Retina (tissue), 1 donor: ENCODE measurements around the gene CDH23.

ENCODE experiments used
- DNase-seq: peaks from one replicate; pipeline ENCODE4 v3.0.0-alpha.2; 2016

Gene CDH23

GRCh38 chr10:71696628-71697326 lies 300.1 kb downstream of the CDH23 start:
- DNase-seq = peak; percentile 72

DNA sequence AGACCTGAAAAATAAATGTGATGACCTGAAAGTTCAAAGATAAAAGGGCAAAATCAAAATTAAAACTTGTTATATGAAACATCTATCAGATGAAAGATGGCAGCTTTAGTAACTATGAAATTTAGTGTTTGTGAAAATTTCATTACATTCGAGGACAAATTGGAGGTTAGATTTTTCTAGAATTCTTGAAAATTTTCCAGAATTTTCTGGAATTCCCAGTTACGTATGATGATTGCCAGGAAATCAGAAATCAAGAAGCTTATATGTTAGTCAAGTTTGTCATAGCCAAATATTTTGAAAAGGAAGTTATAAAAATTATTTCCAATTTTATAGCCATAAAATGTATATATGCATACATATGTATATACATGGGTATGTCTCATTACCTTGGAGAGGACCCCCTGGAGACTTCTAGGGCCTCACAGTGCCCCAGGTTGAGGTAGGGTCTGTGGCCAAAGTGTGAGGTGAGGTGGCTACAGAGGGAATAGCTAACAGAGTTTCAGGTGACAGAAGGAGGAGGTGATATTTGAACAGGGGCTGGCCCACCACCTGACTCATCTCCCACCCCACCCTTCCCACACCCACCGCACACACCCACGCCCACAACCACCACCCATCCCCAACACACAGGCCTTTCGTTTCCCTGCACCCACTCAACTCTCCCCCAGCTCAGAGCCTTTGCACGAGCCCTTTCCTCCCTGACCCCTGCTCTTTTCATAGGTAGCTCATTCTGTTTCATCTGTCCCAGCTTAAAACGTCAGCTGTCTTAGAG lies 301.4 kb downstream of the CDH23 start:
- no peak for DNase-seq

DNA sequence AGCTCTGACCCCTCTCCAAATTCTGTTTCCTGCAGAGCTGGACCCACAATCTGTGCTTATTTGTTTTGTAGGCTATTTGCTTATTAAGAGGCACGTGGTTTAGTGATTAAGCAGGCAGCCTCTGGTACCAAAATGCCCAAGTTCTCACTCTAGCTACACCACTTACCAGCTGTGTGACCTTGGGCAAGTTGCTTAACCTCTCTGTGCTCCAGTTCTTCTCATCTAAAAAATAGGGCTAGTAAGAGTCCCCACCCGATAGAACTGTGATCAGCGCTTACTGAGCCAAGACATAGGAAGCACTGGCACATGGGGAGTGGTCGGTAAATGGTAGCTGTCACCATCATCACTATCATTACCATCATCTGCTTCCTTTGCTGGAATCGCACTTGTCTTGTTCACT lies 302.0 kb downstream of the CDH23 start:
- DNase-seq = no peak

DNA sequence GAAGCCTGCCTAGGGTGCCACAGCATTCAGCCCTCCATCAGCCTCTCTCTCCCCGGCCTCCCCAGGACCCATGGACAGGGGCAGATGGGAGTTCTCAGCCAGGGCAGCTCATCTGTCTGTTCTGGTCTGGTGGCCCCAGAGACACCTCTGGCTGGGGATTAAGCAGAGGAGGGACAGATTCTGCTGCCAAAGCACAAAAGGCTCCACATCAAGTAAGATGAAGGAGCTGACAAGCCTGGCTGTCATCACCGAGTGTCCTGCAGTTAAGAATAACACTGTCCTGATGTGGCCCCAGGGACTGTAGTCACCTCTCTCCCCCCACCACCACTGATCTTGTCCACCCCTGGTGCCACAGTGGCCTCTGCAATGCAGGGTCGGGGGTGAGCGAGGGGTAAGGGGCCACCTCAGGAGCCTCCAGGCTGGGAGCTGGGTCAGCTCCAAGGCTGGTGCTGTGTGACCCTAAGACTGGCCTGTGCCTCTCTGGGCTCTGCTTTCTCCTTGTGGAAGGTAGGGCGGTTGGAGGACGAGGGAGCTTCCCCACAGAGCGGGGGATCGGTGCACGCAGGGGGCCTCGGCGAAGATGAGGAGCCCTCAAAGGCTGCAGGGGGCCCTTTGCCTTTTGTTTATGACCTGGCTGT lies 304.1 kb downstream of the CDH23 start:
- DNase-seq = no peak

- DNase-seq = no peak
Observed at GRCh38 chr10:71701496-71702132, 304.9 kb downstream of the CDH23 start.

GRCh38 chr10:71703577-71703976 lies 306.9 kb downstream of the CDH23 start:
- no peak for DNase-seq

DNA sequence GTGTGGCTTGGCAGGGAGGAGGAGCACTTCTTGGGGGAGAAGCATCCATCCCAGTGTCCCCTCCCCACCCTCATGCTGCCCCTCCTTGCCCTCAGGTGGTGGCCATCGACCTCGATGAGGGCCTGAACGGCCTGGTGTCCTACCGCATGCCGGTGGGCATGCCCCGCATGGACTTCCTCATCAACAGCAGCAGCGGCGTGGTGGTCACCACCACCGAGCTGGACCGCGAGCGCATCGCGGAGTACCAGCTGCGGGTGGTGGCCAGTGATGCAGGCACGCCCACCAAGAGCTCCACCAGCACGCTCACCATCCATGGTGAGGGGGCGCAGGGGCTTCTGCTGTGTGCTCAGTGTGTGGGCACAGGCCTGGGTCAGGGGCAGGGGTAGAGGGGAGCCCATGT lies 308.1 kb downstream of the CDH23 start:
- DNase-seq = no peak

DNA sequence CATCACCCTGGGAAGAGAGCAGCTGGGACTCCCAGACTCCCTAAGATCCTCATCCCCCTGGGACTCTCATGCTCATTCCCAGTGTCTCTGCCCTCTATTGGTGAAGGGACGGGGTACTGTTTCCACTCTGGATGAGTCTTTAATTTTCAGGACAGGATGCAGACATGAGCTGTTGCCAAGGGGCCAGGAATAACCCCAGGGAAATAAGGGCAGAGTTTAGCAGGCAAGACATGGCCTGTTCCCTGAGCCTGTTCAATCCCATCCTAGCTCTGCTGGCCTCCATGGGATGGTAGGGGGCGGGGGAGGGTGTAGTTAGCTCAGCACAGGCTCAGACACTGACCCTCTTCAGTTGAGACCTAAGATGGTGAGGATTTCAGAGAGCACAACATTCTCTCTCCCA lies 308.9 kb downstream of the CDH23 start:
- no peak for DNase-seq

DNA sequence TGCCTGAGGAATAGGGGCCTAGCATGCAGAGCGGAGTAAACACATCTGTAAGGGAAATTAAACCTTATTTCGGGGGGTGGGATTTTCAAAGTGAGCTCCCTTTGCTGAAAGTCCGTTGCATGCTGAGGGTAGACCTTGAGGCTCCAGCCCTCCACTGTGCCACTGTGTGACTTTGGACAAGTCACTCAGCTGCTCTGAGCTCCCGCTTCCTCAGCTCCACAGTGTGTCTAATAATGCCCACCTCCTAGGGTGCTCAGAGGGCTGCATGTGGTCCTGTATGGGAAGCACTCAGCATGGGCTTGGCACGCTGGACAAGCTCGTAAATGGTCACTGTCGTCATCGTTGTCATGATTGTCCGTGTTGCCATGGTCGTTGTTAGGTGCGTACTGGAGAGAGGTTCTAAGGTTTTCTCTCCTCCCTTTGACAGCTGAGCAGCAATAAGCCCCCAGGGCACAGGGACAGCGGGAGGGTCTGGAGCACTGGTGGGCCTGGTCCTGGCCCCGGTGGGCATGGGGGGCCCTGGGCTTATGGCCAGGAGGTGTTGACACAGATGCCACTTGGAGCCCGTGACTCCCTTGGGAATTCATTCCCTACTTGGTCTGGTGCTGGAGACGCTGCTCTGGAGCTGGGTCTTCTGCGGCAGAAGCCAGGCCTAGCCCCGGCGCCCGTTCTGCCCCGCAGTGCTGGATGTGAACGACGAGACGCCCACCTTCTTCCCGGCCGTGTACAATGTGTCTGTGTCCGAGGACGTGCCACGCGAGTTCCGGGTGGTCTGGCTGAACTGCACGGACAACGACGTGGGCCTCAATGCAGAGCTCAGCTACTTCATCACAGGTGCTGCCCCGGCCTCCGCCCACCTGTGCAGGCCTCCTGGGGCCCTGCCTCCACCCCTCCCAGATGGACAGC lies 309.7 kb downstream of the CDH23 start:
- DNase-seq = no peak

- no peak for DNase-seq
Observed at GRCh38 chr10:71707240-71707789, 310.6 kb downstream of the CDH23 start.

DNA sequence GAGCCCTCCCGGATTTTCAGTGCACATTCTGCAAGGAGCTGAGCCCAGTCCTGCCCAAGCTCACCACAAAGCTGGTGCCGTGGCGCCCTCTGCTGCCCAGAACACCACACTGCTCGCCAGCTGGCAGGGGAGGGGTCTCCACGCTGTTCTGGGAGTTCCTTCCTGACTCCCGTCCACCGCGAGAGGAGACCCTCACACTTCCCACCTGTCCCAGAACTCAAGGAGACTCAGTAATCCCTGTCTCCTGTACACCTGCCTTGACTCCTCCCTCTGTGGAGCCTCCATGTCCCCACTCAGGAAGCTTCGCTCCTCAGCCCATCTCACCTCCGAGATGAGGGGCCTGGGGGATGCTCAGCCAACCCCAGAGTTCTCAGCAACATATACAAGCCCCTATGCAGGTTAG lies 311.6 kb downstream of the CDH23 start:
- peak; percentile 91 for DNase-seq

- no peak for DNase-seq
Observed at GRCh38 chr10:71708897-71709882, 312.5 kb downstream of the CDH23 start.

DNA sequence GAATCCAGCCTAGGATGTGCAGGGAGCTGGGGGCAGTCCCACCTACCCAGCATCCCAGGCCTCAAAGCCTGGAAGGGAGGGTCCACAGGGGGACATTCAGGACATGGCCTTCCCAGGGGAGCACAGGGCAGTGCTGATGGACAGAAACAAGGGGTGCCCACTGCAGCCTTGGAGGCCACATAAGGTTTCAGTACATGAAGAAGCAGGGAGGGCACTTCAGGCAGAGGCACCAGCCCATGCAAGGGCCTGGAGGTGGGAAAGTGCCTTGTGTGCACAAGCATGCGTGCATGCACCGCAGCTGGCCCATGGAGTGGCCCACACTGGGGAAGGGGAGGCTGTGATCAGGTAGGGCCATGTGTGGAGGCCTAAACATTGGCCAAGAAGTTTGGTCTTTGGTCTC lies 313.8 kb downstream of the CDH23 start:
- DNase-seq = no peak

DNA sequence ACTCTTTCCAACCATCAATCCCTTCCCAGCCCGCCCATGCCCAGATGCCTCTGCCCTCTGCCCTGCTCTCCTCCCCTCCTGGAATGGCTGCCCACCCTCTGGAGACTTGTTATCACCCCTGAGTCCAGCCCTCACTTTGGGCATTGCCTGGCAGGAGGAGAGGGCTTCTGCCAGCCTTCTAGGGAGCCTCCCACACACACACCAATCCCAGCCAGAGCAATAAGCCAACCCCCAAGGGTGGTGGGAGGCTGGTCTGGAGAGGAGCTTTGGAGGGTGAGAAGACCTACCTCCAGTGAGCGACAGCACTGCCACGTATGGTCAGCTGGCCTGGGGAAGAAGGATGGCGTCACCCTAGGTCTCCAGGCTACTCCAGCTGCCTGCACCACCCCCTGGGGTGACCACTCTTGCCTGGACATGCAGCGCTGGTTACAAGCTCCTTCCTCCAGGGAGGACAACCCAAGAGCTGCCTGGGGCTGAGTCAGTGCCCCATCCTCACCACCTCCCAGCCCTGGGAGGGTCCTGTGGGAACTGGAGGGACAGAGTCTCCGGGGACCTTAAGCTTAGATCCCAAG lies 314.4 kb downstream of the CDH23 start:
- no peak for DNase-seq

- no peak for DNase-seq
Observed at GRCh38 chr10:71712170-71712569, 315.4 kb downstream of the CDH23 start.

GRCh38 chr10:71712572-71713134 lies 315.9 kb downstream of the CDH23 start:
- DNase-seq = no peak

DNA sequence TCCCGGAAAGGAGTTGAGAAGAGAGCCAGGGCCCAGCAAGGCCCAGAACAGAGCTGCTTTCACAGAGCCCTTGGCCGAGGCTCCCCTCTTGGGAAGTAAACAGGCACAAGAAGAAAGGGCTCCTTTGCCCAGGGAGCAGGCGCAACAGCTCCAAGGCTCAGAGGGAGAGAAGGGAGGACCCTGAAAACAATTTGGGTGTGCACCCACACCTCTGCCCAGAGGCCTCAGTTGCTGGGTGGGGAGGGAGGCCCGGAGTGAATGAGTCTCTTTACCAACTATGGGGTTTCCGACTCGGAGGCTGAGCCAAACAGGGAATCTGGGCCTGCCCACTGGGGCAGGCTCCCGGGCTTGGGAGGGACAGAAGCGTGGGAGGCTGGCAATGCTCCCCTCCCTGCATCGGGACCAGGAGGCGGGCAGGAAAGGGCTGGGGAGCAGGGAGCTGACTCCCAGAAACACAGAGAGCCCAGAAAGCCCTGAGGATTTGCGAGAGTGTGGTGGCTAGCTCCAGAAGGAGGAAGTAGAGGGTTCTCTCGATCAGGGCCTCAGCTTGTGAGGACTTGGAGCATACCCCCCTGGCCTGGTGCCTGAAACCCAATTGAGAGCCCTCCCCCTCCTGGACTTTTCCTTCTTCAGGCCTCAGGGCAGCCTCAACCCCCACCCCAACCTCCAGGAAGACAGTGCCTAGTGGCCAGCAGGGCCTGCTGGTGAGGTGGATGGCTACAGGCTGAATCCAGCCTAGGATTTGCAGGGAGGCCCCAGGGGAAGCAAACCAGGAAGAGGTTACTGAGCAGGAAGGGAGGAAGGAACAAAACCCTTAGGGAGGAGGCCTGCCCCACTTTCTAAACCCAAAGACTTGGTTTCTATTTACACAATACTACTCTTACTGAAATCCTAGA lies 316.7 kb downstream of the CDH23 start:
- no peak for DNase-seq

DNA sequence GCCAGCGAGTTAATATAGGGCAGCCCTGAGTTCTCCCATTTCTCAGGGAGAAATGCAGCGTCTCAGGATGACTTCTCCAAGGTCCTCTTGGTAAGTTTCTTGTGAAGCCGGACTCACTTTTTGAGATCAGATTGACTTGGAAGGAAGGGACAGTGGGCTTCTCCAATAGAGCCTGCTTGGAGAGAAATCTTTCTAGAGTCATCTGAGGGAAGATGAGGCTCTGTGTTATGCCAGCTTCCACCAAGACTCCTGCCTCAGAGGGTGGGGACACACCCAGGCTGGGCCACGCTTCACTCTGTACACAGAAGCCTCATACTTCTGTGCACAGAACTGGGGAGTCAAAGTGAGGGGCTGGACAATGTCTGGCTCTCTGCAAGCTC lies 317.3 kb downstream of the CDH23 start:
- DNase-seq = no peak

DNA sequence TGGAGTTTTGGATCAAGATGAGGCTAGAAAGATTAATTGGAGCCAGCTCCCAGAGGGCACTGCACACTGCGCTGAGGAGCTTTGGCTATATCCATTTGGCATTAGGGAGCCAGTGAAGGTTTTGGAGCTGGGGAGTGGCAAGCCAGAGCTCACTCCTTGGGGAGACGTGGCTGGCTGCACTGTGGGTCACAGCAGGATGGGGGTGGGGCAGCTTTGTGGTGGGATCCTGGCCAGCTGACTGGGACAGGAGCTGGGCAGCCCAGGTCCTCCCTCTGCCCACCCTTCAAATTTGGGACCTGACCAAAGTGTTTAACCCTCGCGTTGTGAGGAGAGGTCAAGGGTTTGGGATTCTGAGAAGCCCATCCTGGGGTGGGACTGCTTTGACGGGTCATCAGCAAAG lies 317.9 kb downstream of the CDH23 start:
- no peak for DNase-seq
